Right renal pelvis (tissue), 4 donors: ENCODE data around the gene IGSF11. TPM values are rescaled to one million over a fixed set of nuclear protein-coding genes. Genes with fewer than 3 reads are reported as not detected.
"Not testable (repeated sequence)": the region's sequence is repeated elsewhere in the genome, so short reads cannot be mapped to it uniquely, and the experiment has no call there.

ENCODE experiments used
- DNase-seq, 4 donors: peaks; one replicate each; pipeline ENCODE4 v3.0.0-alpha.2; 2013; ENCODE audit warnings: low read depth in 4 of 4, low spot score in 3 of 4, missing footprints in 1 of 4
- polyA plus RNA-seq, 4 donors: library from polyadenylated mRNA; unstranded; fragments of 120-200 nt; gene quantifications; one replicate each; pipeline ENCODE4 v1.2.1, GENCODE V29; 2013; ENCODE audit not compliant: insufficient read length in 4 of 4

IGSF11 gene
- polyA plus RNA-seq, 4 donors: 4.1 to 6.7 (median 4.4) TPM

DNA sequence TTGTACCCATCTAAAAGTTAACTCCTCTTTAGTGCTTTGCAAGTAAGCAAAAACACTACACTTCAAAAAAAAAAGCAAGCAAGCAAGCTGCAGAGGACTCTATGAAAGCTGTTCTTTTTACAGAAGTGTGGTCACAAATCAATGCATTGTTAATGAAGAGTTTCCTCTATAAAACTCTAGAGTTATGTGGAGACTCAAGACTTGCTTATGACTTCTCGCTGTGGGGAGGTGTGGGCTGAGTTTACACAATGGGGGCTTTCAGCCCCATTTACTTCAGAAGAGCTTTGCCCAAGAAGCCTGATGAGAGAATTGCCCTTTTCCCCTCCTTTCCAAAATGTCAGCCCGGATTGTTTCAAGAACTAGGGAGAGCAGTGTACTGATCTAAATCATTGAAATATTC is 144.4 kb downstream of the IGSF11 start:
- DNase-seq: no peak

DNA sequence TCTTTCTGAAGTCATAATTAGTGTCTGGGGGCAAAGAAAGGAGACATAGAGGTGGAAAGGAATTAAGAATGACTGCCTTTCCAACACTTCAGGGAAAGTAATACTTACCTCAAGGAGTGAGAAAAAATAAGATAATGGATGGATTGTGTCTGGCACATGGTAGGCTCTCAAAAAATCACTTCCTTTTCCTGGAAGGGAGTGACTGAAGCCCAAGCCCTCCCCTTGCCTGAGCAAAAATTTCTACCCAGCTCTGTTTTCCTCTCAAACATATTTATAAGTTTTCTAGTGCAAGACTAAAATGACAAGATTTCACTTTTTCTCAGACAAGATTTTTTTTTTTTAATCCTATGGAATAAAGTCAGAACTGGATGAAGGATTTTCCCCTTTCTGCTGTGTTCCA is 145.0 kb downstream of the IGSF11 start:
- no peak for DNase-seq

- no peak for DNase-seq
Measured at GRCh38 chr3:118886708-118887107, 147.9 kb downstream of the IGSF11 start.

DNA sequence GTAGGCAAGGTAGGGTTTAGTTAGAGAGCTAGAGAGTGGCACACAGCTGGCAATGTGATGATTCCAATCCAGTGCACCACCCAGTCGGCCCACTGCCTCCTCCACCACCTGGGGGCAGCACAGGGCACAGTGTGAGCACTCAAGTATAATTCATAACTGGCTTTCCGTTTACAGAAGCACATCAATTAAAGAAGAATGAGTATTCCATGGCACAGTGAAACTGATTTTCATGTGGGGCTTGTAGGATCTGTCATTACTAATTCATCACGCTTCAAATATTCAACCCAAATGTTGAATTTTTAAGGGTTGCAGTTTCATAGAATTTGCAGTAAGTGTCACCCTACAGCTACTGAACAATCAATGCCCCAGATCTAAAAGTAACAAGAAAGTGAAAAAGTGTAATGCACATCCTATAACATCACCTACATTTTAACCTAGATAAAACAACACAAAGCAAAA is 149.9 kb downstream of the IGSF11 start:
- DNase-seq: peak; percentile 15 to 38 (median 28)

- DNase-seq: peak; percentile 43 to 52 (median 50)
Measured at GRCh38 chr3:118882353-118882947, 152.2 kb downstream of the IGSF11 start.

DNA sequence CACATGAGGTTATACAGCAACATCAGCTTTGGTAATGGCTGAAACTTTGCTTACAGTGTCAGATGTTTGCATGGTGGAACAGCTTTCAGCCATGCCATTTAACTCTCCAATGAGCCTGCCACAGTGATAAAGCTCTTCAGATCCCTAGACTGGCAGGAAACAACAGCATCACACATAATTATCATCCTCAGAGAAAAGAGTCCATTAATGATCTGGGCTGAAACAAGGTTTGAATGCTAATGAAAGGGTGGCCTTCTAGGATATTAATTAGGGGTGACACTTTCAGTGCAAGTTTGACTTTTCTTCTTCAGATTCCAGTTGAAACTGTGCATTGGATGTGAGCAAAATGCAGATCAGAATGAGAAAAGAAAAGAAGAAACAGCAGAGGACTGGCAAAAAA is 166.6 kb downstream of the IGSF11 start:
- DNase-seq: no peak

DNA sequence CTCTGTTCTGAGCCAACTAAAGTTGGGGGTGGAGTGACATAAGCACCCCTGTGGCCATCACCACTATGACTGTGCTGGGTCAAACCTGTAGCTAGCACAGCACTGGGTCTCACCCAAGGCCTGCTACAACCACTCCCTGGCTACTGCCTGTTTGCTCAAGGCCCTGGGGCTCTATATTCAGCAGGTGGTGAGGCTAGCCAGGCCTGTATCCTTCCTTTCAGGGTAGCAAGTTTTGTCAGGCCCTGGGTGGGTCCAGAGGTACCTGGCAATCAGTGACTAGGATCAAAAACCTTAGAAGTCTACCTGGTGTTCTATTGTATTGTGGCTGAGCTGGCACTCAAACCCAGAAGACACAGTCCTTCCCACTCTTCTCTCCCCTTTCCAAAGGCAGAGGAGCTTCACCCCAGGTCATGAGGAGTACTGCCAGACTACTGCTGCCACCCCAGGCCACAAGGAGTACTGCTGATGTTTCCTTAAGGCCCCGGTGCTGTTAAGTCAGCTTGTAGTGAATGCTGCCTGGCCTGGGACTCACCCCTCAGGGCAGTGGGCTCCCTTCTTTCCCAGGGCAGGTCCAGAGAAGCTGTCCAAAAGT is 170.8 kb downstream of the IGSF11 start:
- DNase-seq: no peak

DNA sequence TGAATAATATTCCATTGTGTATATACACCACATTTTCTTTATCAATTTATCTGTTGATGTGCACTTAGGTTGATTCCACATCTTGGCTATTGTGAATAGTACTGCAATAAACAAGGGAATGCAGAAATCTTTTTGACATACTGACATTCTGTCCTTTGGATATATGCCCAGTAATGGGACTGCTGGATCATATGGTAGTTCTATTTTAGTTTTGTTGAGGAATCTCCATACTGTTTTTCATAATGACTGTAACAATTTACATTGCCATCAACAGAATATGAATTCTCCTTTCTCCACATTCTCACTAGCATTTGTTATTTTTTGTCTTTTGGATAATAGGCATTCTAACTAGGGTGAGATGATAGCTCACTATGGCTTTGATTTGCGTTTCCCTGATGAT is 174.7 kb downstream of the IGSF11 start:
- DNase-seq: no peak

DNA sequence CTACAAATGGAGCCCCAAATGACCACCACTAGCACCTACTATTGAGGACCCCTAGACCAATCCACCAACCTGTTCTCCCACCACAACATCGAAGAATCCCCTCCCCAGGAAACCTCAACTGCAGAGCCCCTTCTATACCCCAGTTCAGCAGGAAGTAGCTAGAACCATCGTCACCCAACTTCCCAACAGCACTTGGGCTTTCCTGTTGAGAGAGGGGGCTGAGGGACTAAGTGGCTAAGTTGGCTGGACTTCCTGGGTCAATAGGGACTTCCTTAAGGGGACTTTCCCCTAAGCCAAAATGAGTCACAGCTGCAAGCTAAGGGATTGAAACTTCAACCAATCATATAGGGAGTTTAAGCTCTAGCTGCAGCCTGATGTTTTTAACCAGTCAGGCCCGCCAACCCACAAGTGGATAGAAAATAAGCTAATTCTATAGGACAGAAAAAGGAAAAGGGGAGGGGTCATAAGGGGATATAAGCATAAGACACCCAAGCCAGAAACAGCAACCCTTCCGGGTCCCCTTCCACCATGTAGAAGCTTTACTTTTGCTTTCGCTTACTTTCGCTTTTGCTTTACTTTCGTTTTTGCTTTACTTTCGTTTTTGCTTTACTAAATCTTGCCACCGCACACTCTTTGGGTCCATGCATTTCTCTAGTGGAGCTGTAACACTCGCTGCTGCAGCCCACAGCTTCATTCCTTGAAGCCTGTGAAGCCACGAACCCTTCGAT is 183.0 kb downstream of the IGSF11 start:
- not testable (repeated sequence) for DNase-seq

DNA sequence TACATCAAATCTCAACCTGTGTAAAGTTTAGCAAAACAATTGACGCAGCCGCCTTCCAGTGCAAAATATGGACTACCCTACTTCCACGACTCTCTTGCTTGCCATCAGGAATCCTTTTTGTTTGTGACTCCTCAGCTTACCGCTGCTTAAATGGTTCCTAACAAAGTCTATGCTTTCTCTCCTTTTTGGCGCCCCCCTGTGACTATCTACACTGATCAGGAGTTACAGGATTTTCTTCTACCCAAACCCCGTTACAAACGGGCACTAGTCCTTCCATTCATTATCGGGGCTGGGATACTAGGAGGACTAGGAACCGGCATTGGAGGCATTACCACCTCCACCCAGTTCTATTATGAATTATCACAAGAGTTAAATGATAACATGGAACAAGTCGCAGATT is 184.0 kb downstream of the IGSF11 start:
- no peak for DNase-seq

Other genes starting within 250 kb of the IGSF11 start
- gene TEX55, start 111.3 kb upstream of the IGSF11 start, polyA plus RNA-seq: not detected
- gene UPK1B, start 138.8 kb upstream of the IGSF11 start, polyA plus RNA-seq: 10 to 100 TPM in 2 of 4 donors, 1 to 10 TPM in 2; 7.3 to 16.1 (median 10.5) TPM
- 10 to 100 TPM; 32.6 to 34.8 (median 34.0) TPM for gene B4GALT4, start 206.0 kb upstream of the IGSF11 start, polyA plus RNA-seq